NCI-H1694 (cell line): ENCODE measurements around the gene MYBPHL.

Source experiments
- DNase-seq: peaks from one replicate; lab custom pipeline; 2025; lab: John Stamatoyannopoulos, UW

Gene MYBPHL

GRCh38 chr1:109279615-109280278 lies 27.1 kb downstream of the MYBPHL start:
- no peak for DNase-seq

GRCh38 chr1:109277434-109278204 lies 29.2 kb downstream of the MYBPHL start:
- peak; percentile 34 for DNase-seq

- no peak for DNase-seq
Observed at GRCh38 chr1:109275706-109276345, 31.0 kb downstream of the MYBPHL start.

- no peak for DNase-seq
Observed at GRCh38 chr1:109274533-109275476, 32.0 kb downstream of the MYBPHL start.

- DNase-seq: no peak
Observed at GRCh38 chr1:109273570-109274288, 33.1 kb downstream of the MYBPHL start.

- no peak for DNase-seq
Observed at GRCh38 chr1:109272831-109273547, 33.8 kb downstream of the MYBPHL start.

- no peak for DNase-seq
Observed at GRCh38 chr1:109272021-109272799, 34.6 kb downstream of the MYBPHL start.

- no peak for DNase-seq
Observed at GRCh38 chr1:109271458-109271857, 35.4 kb downstream of the MYBPHL start.

GRCh38 chr1:109270623-109271317 lies 36.0 kb downstream of the MYBPHL start:
- no peak for DNase-seq

- DNase-seq: no peak
Observed at GRCh38 chr1:109269981-109270622, 36.7 kb downstream of the MYBPHL start.

GRCh38 chr1:109269212-109269980 lies 37.4 kb downstream of the MYBPHL start:
- DNase-seq: no peak

GRCh38 chr1:109268431-109269211 lies 38.2 kb downstream of the MYBPHL start:
- no peak for DNase-seq

- no peak for DNase-seq
Observed at GRCh38 chr1:109267743-109268300, 39.0 kb downstream of the MYBPHL start.

GRCh38 chr1:109266965-109267364 lies 39.8 kb downstream of the MYBPHL start:
- DNase-seq: no peak

- DNase-seq: no peak
Observed at GRCh38 chr1:109265741-109266330, 41.0 kb downstream of the MYBPHL start.

- no peak for DNase-seq
Observed at GRCh38 chr1:109265016-109265415, 41.8 kb downstream of the MYBPHL start.
